ENCODE results near the gene IFNGR1. TPM values are rescaled to one million over a fixed set of nuclear protein-coding genes. Genes with fewer than 3 reads are reported as not detected.

Gene IFNGR1
- total RNA-seq, 1 donor from 2014 or later, result 23.0 TPM

- Mint-ChIP-seq H3K4me1 (no peaks in the 10 kb centered on the region), H3K9me3 (peaks cover 9% of the 10 kb centered on the region), H3K27me3 (ENCODE audit: low read depth) (no peaks in the 10 kb centered on the region), H3K4me3 (no peak overlapping the region), H3K36me3 (ENCODE audit: low read depth) (peaks cover 3% of the 10 kb centered on the region), H3K27ac (ENCODE audit: unreplicated experiment) (no peak overlapping the region)
- DNase-seq (ENCODE audit: low read depth, low spot score), result no peak
- TF ChIP-seq CTCF (conservative IDR thresholded peaks at IDR 0.05), result no peak
Measured at GRCh38 chr6:137171053-137171374, 48.2 kb downstream of the IFNGR1 start.

GRCh38 chr6:137170266-137171052, 48.7 kb downstream of the IFNGR1 start:
- Mint-ChIP-seq H3K36me3 (ENCODE audit: low read depth) (peaks cover 3% of the 10 kb centered on the region), H3K9me3 (peaks cover 9% of the 10 kb centered on the region), H3K4me1 (no peaks in the 10 kb centered on the region), H3K27me3 (ENCODE audit: low read depth) (no peaks in the 10 kb centered on the region), H3K4me3 (no peak overlapping the region), H3K27ac (ENCODE audit: unreplicated experiment) (no peak overlapping the region)
- DNase-seq (ENCODE audit: low read depth, low spot score), result no peak
- no peak for TF ChIP-seq CTCF (conservative IDR thresholded peaks at IDR 0.05)

GRCh38 chr6:137167702-137168377, 51.3 kb downstream of the IFNGR1 start:
- TF ChIP-seq CTCF (conservative IDR thresholded peaks at IDR 0.05), result no peak
- Mint-ChIP-seq H3K36me3 (ENCODE audit: low read depth) (peaks cover 5% of the 10 kb centered on the region), H3K9me3 (peaks cover 14% of the 10 kb centered on the region), H3K4me1 (no peaks in the 10 kb centered on the region), H3K4me3 (no peak overlapping the region), H3K27me3 (ENCODE audit: low read depth) (no peaks in the 10 kb centered on the region), H3K27ac (ENCODE audit: unreplicated experiment) (no peak overlapping the region)
- DNase-seq (ENCODE audit: low read depth, low spot score), result no peak

- peaks cover 18% of the 10 kb centered on the region for H3K9me3 Mint-ChIP-seq
- H3K4me1 Mint-ChIP-seq, result no peaks in the 10 kb centered on the region
- DNase-seq (ENCODE audit: low read depth, low spot score), result no peak
- no peak for TF ChIP-seq CTCF (conservative IDR thresholded peaks at IDR 0.05)
- H3K27ac Mint-ChIP-seq (ENCODE audit: unreplicated experiment), result no peak overlapping the region
- no peak overlapping the region for H3K4me3 Mint-ChIP-seq
- H3K36me3 Mint-ChIP-seq (ENCODE audit: low read depth), result peaks cover 6% of the 10 kb centered on the region
- H3K27me3 Mint-ChIP-seq (ENCODE audit: low read depth), result peaks cover under 1% of the 10 kb centered on the region
Measured at GRCh38 chr6:137166247-137167098, 52.7 kb downstream of the IFNGR1 start.

- Mint-ChIP-seq H3K4me3 (no peak overlapping the region), H3K4me1 (no peaks in the 10 kb centered on the region), H3K27me3 (ENCODE audit: low read depth) (peaks cover 6% of the 10 kb centered on the region), H3K9me3 (peaks cover 17% of the 10 kb centered on the region), H3K36me3 (ENCODE audit: low read depth) (peaks cover 7% of the 10 kb centered on the region), H3K27ac (ENCODE audit: unreplicated experiment) (peak overlapping the region; percentile 85)
- DNase-seq (ENCODE audit: low read depth, low spot score), result no peak
- no peak for TF ChIP-seq CTCF (conservative IDR thresholded peaks at IDR 0.05)
Measured at GRCh38 chr6:137165375-137166246, 53.6 kb downstream of the IFNGR1 start.

Data from neural crest cell (in vitro differentiated cells).